Right ventricle myocardium superior (tissue), 1 donor: ENCODE data around the gene FAM117A. TPM values are rescaled to one million over a fixed set of nuclear protein-coding genes. Genes with fewer than 3 reads are reported as not detected.
"Not testable (repeated sequence)": the region's sequence is repeated elsewhere in the genome, so short reads cannot be mapped to it uniquely, and the experiment has no call there.

ENCODE experiments used
- ATAC-seq: fragments of 200-7000 bp; cut with Tn5 transposase; one replicate; pipeline ENCODE4 v1.9.1; 2020; ENCODE audit warnings: mild to moderate bottlenecking; ENCODE audit not compliant: poor library complexity
- DNase-seq: peaks from one replicate; pipeline ENCODE4 v3.0.0-alpha.2; 2020
- intact Hi-C: fragments of 100-400 bp; cut with DNase I; formaldehyde crosslinking; loops from one replicate; pipeline ENCODE4 v1.11.2; 2022
- total RNA-seq: library from RNA; stranded (reverse); fragmentation: NEBNext Ultra II Directional; extraction: Animal tissue kit (Norgen Biotek cat#: 25700); gene quantifications from one replicate; pipeline ENCODE4 v1.2.1, GENCODE V29; 2021
- donor health status: DM: no; HTN: yes; CAD: no; lungs with severe emphysema.

The FAM117A gene
- total RNA-seq, 1 donor from 2014 or later = 9.5 TPM

- DNase-seq (no peak), ATAC-seq (no peak)
- intact Hi-C loops = loop anchor here (5.0 kb wide), 1 partner anchor 68 kb away; the partner anchor contains the start of gene SLC35B1
Measured at GRCh38 chr17:49775546-49776260, 11.8 kb upstream of the FAM117A start.

- DNase-seq (no peak), ATAC-seq (no peak)
- intact Hi-C loops = no loop called here
Measured at GRCh38 chr17:49766918-49767530, 3.1 kb upstream of the FAM117A start.

DNA sequence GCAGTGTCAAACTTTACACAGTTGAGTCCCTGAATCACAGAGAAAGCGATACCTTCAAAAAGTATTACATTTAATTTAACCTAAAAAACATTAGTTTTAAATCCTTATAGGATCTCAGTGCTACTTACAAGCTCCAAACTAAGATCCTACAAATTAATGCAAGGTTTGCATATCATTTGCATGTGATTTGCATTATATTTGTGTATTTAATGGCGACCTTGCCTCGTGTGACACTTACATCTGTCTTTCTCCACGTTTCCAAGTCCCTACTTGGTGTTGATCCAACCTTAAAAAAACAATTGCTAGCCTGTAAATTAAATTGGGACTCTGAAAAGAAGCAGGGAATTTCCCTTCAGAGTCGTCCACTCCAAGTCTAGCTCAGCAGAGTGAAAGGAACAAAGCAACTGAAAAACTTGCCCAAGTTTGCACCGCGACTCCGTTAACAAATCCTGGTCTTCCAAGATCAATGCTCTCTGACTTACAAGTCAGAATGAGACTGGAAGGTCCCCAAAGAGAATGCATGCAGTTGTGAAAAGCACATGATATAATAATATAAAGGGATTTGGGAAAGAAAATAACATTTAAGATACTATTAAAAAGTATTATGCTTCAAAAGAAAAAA is 739 bp upstream of the FAM117A start:
- ATAC-seq (no peak), DNase-seq (no peak)
- intact Hi-C loops = no loop called here

GRCh38 chr17:49762151-49762941 is 1.6 kb downstream of the FAM117A start:
- DNase-seq = no peak
- intact Hi-C loops = no loop called here
- ATAC-seq = no peak

DNA sequence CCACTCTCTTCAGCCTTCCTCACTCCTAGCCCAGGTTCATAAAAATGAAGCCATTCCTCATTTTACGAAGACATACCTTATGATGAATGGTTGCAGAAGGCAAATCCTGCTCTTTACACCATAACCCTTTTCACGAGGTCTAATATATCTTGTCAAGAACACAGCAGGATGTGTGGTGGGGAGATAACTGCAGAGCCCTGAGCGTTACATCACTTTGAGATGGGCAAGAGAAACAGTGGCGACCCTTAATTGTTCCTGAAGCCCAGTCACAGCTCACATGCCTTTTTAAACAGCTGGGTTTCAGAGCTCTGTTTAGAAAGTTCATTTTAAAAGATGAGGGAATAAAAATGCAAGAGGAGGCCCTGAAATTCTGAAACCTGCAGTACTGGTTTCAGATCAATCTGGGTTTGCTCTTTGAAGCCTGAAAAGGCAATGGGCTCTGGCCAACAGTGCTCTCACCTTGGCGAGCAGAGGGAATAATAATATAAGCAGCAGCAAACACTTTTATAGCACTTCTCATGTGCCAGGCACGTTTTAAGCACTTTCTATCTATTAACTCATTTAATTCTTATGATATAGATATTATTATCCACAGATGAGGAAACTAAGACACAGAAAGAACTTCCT is 2.9 kb downstream of the FAM117A start:
- DNase-seq = no peak
- intact Hi-C loops = no loop called here
- no peak for ATAC-seq

- intact Hi-C loops = no loop called here
- DNase-seq (no peak), ATAC-seq (no peak)
Measured at GRCh38 chr17:49760296-49760695, 3.6 kb downstream of the FAM117A start.

DNA sequence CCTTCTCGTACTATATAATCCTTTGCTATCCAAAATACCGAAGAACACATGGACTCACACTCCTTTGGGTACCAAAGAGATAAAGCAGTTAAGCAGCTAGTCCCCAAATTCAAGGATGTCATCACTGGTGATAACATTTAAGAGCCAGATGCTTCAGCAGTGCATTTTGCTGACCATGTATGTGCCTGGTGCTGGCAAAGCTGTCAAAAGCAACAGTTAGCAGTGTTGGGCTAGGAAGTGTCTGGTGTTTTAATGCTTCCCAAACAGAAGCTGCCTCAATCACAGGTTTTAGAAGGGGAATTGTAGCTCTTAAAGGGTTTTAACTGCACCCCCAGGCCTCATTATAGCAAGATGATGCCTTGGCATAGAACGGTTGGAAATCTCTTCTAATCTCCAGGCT is 4.7 kb downstream of the FAM117A start:
- ATAC-seq = no peak
- intact Hi-C loops = no loop called here
- DNase-seq = no peak

GRCh38 chr17:49758464-49759010 is 5.4 kb downstream of the FAM117A start:
- DNase-seq, ATAC-seq, intact Hi-C loops: not testable (repeated sequence)

GRCh38 chr17:49757151-49757777 is 6.7 kb downstream of the FAM117A start:
- peak; percentile 49 for ATAC-seq
- intact Hi-C loops = no loop called here
- no peak for DNase-seq

DNA sequence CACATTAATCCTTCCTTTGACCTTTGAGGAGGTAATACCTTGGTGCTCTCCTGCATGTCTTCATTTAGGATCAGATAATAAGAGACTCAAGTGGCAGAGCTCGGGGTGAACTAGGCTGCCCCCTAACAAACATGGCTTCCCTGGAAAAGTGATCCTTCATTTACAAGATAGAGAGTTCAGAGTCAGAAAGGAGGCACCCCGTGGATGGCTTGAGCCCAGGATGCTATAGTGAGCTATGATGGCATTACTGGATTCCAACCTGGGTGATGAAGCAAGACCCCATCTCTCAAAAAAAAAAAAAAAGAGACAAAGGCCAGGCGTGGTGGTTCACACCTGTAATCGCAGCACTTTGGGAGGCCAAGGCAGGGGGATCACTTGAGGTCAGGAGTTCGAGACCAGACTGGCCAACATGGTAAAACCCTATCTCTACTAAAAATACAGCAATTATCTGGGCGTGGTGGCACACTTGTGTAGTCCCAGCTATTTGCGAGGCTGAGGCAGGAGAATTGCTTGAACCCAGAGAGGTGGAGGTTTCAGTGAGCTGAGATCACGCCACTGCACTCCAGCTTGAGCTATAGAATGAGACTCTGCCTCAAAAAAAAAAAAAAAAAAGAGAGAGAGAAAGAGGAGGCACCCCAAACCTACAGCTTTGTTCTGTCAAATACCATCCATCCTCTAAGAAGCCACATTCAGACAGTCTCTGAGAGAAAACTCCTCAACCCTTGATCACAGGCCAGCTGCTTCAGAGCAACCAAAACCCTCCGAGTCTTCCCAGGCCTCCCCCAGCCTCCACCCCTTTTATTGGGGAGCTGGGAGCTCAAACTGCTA is 7.4 kb downstream of the FAM117A start:
- intact Hi-C loops = no loop called here
- peak; percentile 23 for ATAC-seq
- DNase-seq = no peak

- intact Hi-C loops = no loop called here
- DNase-seq (no peak), ATAC-seq (no peak)
Measured at GRCh38 chr17:49755663-49756283, 8.2 kb downstream of the FAM117A start.

DNA sequence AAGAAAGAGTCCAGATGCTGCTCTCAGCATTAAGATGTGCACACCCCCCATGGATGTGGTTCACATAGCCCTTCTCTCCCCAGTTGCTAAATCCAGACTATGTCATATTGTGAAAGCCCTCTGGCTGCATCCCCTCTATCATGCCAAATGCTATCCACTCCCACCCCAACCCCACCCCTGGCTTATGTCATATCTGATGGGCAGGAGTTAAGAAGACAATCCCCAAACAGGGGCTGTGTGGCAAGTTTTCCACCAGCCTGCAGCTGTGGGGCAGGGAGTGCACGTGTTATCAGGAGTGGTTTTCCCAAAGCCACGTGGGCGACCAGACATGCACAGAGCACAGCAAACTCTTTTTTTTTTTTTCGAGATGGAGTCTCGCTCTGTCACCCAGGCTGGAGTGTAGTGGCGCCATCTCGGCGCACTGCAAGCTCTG is 10.0 kb downstream of the FAM117A start:
- peak; percentile 67 for ATAC-seq
- intact Hi-C loops = no loop called here

DNA sequence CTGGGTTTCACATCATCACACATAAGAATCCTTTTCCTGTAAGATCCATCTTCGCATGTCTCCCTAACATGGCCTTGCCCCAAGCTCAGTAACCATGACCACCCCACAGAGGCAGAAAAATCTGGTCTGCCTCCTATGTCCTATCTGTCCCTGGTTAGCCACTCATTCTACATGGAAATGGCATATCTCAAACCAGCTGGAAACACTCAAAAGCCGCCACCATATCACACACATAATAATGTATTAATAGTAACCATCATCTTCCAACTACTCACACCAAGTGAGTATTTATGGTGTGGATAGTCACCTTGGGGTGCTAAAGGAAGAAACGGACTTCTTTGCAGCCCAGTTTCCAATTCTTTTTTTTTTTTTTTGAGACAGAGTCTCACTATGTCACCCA is 11.4 kb downstream of the FAM117A start:
- intact Hi-C loops = no loop called here
- ATAC-seq (peak; percentile 26), DNase-seq (no peak)

More for the DNA sequence above, 10.0 kb downstream of the FAM117A start:
- DNase-seq = peak; percentile 68

DNA sequence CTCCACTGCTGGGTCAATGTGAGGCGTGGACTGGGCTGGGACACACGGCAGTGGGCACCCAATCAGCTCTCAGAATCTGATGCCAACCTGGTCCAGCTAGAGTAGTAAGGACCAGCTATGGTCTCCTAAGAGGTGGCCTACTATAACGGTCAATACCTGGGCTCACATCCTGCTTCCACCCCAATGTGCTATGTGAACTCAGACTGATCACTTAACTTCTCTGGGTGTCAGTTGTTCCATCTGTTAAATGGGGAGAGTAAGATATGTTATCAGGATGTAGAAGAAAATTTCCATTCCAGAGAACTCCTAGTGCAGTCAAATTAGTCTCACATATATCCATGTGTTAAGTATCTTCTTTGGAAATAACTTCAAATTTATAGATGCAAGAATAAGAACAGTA is 14.2 kb downstream of the FAM117A start:
- no peak for ATAC-seq
- DNase-seq = no peak
- intact Hi-C loops = no loop called here

DNA sequence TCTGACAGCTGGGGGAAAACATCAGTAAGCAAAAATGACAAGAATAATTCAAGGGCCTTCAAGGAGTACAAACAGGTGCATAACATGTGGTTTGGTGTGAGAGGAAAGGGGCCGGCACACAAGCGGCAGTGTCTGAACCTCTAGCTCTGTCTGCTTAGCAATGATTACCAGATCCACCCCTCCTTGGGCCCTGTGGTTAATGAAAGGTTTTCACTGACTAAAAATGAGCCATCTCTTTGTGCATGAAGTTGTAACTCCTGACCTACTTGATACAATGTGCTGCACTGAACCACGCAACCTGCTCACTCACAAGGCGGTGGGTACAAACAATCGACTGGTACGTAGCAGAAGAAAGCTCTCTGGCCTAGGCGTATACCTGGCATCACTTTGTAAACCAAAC is 15.1 kb downstream of the FAM117A start:
- ATAC-seq (no peak), DNase-seq (no peak)
- intact Hi-C loops = no loop called here

DNA sequence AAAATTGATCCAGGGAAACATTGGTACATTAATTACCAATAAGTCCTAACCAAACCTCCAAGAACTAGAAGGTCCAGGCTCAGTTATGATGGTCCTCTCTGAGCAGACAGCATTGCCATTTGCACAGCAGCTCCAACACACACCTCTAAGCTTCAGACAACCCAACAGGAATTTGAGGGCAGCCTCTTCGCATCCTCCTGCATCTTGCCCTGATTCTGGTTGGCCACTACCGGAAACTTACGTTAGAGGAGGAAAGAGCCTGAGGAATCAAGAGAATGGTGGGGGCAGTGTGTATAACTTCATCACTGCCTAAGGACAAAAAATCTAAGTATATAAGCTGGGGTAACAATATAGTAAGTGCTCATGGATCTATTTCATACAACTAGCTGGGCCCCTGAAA is 15.7 kb downstream of the FAM117A start:
- ATAC-seq (no peak), DNase-seq (no peak)
- intact Hi-C loops = no loop called here

DNA sequence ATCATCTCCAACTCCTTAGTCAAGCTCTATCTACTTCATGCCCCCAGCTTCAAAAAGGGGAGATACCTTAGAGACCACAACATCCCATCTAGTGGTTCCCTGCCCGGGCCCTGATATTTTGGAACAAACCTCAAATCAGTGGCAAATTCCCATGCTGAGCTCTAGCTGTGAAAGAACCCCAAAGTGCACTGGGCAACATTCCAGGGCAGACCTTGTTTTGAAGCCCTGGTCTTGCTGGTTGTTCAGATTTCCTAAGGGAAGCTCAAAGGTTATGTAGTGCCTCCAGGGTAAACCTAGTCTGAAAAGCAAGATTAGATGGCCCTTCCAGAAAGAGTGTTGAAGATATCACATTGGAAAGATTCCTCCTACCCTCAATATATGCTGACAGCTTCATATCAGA is 16.3 kb downstream of the FAM117A start:
- no peak for ATAC-seq
- intact Hi-C loops = no loop called here
- DNase-seq = no peak
